ENCODE results near the gene TENM4. TPM values are rescaled to one million over a fixed set of nuclear protein-coding genes. Genes with fewer than 3 reads are reported as not detected.

TENM4 gene
- polyA plus RNA-seq, 1 of the 3 experiments (the other 2 are of a cell fraction) = 16.7 TPM

DNA sequence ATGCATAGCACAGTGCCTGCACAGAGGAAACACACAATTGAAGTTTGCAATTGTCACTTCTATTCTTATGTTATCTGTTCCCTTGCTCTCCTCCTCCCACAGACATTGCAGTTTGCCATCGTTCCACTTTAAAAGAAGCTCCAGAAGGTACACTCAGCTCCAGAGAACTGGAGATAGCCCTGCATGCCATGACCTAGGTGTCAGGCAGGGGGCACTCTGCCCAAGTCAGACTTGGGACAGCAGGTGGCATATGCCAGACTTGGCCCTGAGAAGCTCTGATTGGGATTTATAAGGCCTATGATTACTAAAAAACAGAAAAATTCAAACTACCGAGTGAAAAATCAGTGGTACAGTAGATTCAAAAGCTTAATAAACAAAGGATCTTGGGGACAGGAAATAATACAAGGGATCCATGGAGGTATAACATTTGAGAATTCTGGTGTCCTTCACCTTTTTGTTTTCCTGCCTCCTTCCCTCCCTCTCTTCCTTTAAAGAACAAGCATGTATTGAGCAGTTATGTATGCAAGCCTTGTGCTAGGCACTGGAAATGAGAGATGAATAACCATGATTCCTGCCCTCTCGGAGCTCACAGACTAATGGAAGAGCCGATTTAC, 40.0 kb downstream of the TENM4 start:
- Histone ChIP-seq H3K9me2 (no peaks in the 10 kb centered on the region), H3K4me2 (no peak overlapping the region), H3K27me3 (ENCODE audit: insufficient read depth) (no peaks in the 10 kb centered on the region), H3K9me3 (no peaks in the 10 kb centered on the region), H3K36me3 (replicated peaks in 1 of 2; ENCODE audit: control insufficient read depth in 1 of 2, insufficient read depth in 2 of 2, low read length in 1 of 2) (no peaks in the 10 kb centered on the region), H3K9ac (no peak overlapping the region), H3F3A (replicated peaks; ENCODE audit: insufficient read depth) (peaks cover 14% of the 10 kb centered on the region), H3K27ac (ENCODE audit: low read depth in 2 of 2, low read length in 1 of 2) (no peak overlapping the region), H2AFZ (ENCODE audit: low read depth) (no peak overlapping the region), H3K79me2 (ENCODE audit: insufficient read depth) (peaks cover 50% of the 10 kb centered on the region; the same call in 1 of the 2 replicates), H3K4me1 (ENCODE audit: control insufficient read depth in 1 of 2, insufficient read depth in 2 of 2, low read depth in 1 of 2, low read length in 1 of 2) (peaks cover 8 to 10% of the 10 kb centered on the region in 2 experiments), H4K20me1 (ENCODE audit: insufficient read depth) (no peaks in the 10 kb centered on the region), H3K4me3 (ENCODE audit: low read depth in 2 of 2, low read length in 1 of 2) (no peak overlapping the region; a peak in 1 of 4 replicates)
- no peak for TF ChIP-seq POLR2AphosphoS5 (IDR thresholded peaks at IDR 0.05; ENCODE audit: low read depth, low read length)
- no peak for TF ChIP-seq SIN3A (IDR thresholded peaks at IDR 0.05; ENCODE audit: borderline replicate concordance, low read depth, low read length)
- peak; percentile 16; the same call in 1 of the 2 replicates for TF ChIP-seq TCF12 (IDR thresholded peaks at IDR 0.05)
- peak; percentile 74 for TF ChIP-seq SMC3 (IDR thresholded peaks at IDR 0.05; ENCODE audit: low read depth, low read length)
- TF ChIP-seq CTCF (IDR thresholded peaks at IDR 0.05) = peak; percentile 83
- TF ChIP-seq RCOR1 (IDR thresholded peaks at IDR 0.05; ENCODE audit: low read length) = no peak
- TF ChIP-seq RAD21 (IDR thresholded peaks at IDR 0.05; ENCODE audit: low read length) = peak; percentile 76
- WGBS (ENCODE audit: low lambda C conversion rate) = 70% methylated on average over 4 of the region's 4 CpGs
- DNase-seq = peak; percentile 57
- POLR2A ChIA-PET = interaction anchor here (0.9 kb wide), 1 partner anchor 37 kb away, joined by 3 read pairs; no protein-coding TSS in a partner anchor
- CTCF ChIA-PET = interaction anchor here (0.6 to 3.3 kb wide), 50 partner anchors 9 to 783 kb away, joined by 3 to 29 read pairs (median 3); partner anchors contain the start of gene TENM4

DNA sequence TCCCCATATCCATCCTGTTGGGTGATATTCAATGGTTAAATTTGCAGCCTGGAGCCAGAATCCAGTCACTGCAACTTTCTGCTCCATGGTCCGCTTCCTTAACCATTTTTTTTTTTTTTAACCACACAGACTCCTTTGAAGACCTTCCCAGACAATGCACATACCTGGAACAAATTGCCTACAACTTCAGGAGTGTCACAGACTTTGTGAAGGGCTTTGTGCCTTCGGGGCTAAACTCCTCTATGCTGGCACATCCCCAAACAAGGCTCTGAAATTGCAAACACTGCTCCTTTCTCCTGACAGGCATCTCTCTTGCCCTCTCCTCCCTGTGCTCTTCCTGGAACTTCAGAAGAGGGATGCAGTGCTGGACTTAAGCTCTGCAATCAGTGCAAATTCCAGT, 40.6 kb downstream of the TENM4 start:
- H3K79me2 ChIP-seq (ENCODE audit: insufficient read depth) = peaks cover 56% of the 10 kb centered on the region; the same call in 1 of the 2 replicates
- peaks cover 14% of the 10 kb centered on the region for H3F3A ChIP-seq (replicated peaks; ENCODE audit: insufficient read depth)
- H3K27me3 ChIP-seq (ENCODE audit: insufficient read depth) = no peaks in the 10 kb centered on the region
- WGBS (ENCODE audit: low lambda C conversion rate) = 80% methylated on average over 2 of the region's 2 CpGs
- H3K9ac ChIP-seq = no peak overlapping the region
- ChIA-PET POLR2A (no interaction called here), CTCF (interaction anchor here (0.6 to 3.3 kb wide), 41 partner anchors 8 to 782 kb away, joined by 3 to 29 read pairs (median 4); partner anchors contain the start of gene TENM4)
- no peak overlapping the region for H3K4me2 ChIP-seq
- H3K9me2 ChIP-seq = no peaks in the 10 kb centered on the region
- H3K4me1 ChIP-seq (ENCODE audit: control insufficient read depth in 1 of 2, insufficient read depth in 2 of 2, low read depth in 1 of 2, low read length in 1 of 2) = peaks cover 8 to 10% of the 10 kb centered on the region in 2 experiments
- H4K20me1 ChIP-seq (ENCODE audit: insufficient read depth) = no peaks in the 10 kb centered on the region
- no peak for DNase-seq
- H3K27ac ChIP-seq (ENCODE audit: low read depth in 2 of 2, low read length in 1 of 2) = no peak overlapping the region
- TF ChIP-seq, protein P1, sequence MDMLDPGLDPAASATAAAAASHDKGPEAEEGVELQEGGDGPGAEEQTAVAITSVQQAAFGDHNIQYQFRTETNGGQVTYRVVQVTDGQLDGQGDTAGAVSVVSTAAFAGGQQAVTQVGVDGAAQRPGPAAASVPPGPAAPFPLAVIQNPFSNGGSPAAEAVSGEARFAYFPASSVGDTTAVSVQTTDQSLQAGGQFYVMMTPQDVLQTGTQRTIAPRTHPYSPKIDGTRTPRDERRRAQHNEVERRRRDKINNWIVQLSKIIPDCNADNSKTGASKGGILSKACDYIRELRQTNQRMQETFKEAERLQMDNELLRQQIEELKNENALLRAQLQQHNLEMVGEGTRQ (IDR thresholded peaks at IDR 0.05; ENCODE audit: borderline replicate concordance, low read depth, low read length) = no peak
- TF ChIP-seq, protein P2, sequence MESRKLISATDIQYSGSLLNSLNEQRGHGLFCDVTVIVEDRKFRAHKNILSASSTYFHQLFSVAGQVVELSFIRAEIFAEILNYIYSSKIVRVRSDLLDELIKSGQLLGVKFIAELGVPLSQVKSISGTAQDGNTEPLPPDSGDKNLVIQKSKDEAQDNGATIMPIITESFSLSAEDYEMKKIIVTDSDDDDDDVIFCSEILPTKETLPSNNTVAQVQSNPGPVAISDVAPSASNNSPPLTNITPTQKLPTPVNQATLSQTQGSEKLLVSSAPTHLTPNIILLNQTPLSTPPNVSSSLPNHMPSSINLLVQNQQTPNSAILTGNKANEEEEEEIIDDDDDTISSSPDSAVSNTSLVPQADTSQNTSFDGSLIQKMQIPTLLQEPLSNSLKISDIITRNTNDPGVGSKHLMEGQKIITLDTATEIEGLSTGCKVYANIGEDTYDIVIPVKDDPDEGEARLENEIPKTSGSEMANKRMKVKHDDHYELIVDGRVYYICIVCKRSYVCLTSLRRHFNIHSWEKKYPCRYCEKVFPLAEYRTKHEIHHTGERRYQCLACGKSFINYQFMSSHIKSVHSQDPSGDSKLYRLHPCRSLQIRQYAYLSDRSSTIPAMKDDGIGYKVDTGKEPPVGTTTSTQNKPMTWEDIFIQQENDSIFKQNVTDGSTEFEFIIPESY (IDR thresholded peaks at IDR 0.05; ENCODE audit: borderline replicate concordance, low read depth) = no peak
- TF ChIP-seq ELF1 (IDR thresholded peaks at IDR 0.05) (no peak), RFX5 (IDR thresholded peaks at IDR 0.05; ENCODE audit: low read length) (no peak), REST (IDR thresholded peaks at IDR 0.05; ENCODE audit: low read depth, low read length) (no peak), YY1 (IDR thresholded peaks at IDR 0.05; ENCODE audit: low read depth) (no peak), RCOR1 (IDR thresholded peaks at IDR 0.05; ENCODE audit: low read length) (no peak)
- TF ChIP-seq, protein P3, sequence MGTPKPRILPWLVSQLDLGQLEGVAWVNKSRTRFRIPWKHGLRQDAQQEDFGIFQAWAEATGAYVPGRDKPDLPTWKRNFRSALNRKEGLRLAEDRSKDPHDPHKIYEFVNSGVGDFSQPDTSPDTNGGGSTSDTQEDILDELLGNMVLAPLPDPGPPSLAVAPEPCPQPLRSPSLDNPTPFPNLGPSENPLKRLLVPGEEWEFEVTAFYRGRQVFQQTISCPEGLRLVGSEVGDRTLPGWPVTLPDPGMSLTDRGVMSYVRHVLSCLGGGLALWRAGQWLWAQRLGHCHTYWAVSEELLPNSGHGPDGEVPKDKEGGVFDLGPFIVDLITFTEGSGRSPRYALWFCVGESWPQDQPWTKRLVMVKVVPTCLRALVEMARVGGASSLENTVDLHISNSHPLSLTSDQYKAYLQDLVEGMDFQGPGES (IDR thresholded peaks at IDR 0.05; ENCODE audit: low read depth, low read length) = no peak
- no peaks in the 10 kb centered on the region for H3K36me3 ChIP-seq (replicated peaks in 1 of 2; ENCODE audit: control insufficient read depth in 1 of 2, insufficient read depth in 2 of 2, low read length in 1 of 2)
- H3K9me3 ChIP-seq = no peaks in the 10 kb centered on the region
- no peak overlapping the region for H2AFZ ChIP-seq (ENCODE audit: low read depth)
- H3K4me3 ChIP-seq (ENCODE audit: low read depth in 2 of 2, low read length in 1 of 2) = no peak overlapping the region

Data from SK-N-SH (cell line).